ENCODE measurements around the gene CCNE1. TPM values are rescaled to one million over a fixed set of nuclear protein-coding genes. Genes with fewer than 3 reads are reported as not detected.
A peak's percentile ranks its signal among the peaks of the same experiment; 100 is the strongest.

CCNE1 gene
- 6.8 and 10.4 TPM in 2 replicates for total RNA-seq

DNA sequence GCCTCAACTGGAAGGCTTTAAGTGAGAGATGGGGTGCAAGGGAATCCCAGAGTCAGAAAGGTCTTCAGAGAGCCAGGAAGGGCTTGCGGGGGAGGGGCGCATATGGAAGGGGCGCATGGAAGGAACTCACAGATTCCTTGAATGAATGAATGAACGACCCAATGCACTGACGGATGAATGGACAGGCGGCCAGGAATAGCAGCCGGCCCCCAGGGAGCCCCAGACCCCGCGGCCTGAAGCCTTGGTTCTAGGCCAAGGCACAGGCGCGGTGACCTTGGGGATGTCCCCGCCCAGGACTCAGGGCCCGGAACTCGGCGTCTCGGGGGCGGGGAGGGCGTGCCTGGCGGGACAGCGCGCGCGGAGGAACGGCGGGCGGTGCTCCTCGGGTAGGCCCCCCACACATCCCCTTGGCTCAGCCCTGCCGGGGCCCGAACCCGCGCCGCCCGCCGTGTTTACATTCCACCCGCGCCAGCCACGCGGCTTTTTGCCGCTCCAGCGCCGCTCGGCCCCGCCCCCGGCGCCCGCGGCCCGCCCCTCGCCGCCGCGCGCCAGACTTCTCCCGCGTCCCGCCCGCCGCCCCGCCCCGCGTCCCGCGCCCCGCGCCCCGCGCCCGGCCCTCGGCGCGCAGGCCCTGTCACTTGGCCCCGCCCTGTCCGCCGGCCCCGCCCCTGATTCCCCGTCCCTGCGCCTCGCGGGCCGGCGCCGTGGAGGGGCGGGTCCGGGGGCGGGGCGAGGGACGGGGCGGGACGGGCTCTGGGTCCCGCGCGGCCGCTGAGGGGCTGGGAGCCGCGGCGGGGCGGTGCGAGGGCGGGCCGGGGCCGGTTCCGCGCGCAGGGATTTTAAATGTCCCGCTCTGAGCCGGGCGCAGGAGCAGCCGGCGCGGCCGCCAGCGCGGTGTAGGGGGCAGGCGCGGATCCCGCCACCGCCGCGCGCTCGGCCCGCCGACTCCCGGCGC, at the start of gene CCNE1:
Gene CCNE1 (plus strand): TSS at position 867 of the 955 bp plus-strand sequence. CDS start 565 bp downstream, outside the sequence.
- peak; percentile 87 for DNase-seq (ENCODE audit: low read depth)
- peak within 1 kb of the TSS; percentile 60 for H3K4me3 ChIP-seq (ENCODE audit: low read depth, low read length)
- TF ChIP-seq, protein P1, sequence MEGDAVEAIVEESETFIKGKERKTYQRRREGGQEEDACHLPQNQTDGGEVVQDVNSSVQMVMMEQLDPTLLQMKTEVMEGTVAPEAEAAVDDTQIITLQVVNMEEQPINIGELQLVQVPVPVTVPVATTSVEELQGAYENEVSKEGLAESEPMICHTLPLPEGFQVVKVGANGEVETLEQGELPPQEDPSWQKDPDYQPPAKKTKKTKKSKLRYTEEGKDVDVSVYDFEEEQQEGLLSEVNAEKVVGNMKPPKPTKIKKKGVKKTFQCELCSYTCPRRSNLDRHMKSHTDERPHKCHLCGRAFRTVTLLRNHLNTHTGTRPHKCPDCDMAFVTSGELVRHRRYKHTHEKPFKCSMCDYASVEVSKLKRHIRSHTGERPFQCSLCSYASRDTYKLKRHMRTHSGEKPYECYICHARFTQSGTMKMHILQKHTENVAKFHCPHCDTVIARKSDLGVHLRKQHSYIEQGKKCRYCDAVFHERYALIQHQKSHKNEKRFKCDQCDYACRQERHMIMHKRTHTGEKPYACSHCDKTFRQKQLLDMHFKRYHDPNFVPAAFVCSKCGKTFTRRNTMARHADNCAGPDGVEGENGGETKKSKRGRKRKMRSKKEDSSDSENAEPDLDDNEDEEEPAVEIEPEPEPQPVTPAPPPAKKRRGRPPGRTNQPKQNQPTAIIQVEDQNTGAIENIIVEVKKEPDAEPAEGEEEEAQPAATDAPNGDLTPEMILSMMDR (IDR thresholded peaks at IDR 0.05; ENCODE audit: insufficient read depth, low read depth, low read length): no peak

DNA sequence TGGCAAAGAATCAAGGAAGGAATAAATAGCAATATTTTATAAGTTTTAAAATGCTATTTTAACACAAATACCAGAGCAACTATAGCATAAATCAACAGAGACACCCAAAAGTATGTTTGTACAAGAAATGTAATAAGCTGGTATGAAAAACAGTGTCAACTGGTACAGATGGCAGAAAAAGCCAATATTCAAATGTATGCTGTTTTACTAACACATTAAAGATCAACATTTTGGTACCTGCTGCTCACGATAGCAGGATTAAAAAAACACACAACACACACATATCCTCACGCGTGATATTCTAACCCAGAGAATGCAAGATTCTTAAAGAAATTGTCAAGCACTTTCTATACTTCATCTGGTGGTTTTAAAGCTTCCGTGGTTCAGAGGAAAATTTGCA, 48.6 kb upstream of the CCNE1 start:
- no peak overlapping the region for H3K4me3 ChIP-seq (ENCODE audit: low read depth, low read length)
- TF ChIP-seq, protein P1 (IDR thresholded peaks at IDR 0.05; ENCODE audit: insufficient read depth, low read depth, low read length): no peak
- no peak for DNase-seq (ENCODE audit: low read depth)

DNA sequence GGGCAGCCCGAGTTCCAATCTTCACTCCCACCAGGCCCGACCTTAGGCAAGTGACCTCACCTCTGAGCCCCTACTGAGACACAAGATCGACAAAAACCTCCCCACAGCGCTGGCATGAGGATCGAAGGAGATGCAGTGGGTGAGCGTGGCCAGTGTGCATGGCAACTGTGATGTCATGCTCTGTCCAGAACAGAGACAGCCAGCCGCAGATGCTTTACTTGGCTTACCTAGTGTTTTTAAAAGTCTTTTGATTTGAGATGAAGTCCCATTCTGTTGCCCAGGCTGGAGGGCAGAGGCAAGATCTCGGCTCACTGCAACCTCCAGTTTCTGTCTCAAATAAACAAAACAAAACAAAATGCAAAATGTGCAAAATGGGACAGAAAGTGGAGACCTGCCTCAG, 47.4 kb upstream of the CCNE1 start:
- DNase-seq (ENCODE audit: low read depth): no peak
- no peak overlapping the region for H3K4me3 ChIP-seq (ENCODE audit: low read depth, low read length)
- TF ChIP-seq, protein P1 (IDR thresholded peaks at IDR 0.05; ENCODE audit: insufficient read depth, low read depth, low read length): no peak

DNA sequence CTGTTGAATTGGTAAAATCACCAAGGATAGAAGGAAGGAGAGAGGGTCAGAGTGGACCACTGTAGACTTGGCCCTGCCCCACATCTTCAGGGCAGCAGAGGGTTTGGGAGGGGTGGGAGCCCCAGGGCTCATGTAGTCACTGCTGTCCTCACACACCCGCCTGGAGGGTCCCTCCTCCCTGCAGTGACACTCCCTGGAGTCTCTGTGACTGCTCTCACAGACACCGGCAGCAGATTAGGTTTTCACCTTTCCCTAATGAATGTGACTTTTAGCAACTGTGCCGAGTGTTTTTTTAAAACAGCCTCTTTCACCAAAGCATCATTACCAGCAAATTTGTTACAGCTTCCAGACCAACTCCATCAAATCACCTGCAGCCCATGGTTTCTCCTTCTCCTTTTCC, 45.7 kb upstream of the CCNE1 start:
- TF ChIP-seq, protein P1 (IDR thresholded peaks at IDR 0.05; ENCODE audit: insufficient read depth, low read depth, low read length): no peak
- DNase-seq (ENCODE audit: low read depth): no peak
- no peak overlapping the region for H3K4me3 ChIP-seq (ENCODE audit: low read depth, low read length)

DNA sequence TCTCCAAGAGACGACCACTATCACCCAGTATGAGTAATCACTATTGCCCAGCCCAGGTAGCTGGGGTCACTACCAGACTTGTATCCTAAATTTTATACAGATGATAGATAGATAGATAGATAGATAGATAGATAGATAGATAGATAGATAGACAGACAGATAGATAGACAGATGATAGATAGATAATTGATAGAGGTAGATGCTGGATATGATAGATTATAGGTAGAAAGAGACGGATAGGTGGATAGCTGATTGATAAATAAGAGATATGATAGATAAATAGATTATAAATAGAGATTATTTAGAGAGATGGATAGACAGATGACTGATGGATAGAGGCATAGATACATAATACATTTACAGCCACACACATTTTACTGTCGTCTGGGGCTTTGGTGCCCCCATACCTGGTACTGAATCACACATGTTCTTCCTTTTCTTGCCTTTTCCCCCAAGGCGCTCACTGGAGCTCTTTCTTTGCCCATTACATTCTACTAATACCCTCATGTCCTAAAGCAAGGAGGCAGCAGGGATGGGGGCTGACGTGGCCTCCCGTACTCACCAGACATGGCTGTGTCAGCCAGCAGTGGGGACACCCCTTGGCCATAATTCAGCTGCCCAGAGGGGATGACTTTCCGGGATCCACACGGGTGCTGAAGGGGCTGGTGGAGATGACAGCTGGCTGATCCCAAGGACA, 44.6 kb upstream of the CCNE1 start:
- DNase-seq (ENCODE audit: low read depth): no peak
- H3K4me3 ChIP-seq (ENCODE audit: low read depth, low read length): no peak overlapping the region
- TF ChIP-seq, protein P1 (IDR thresholded peaks at IDR 0.05; ENCODE audit: insufficient read depth, low read depth, low read length): no peak

DNA sequence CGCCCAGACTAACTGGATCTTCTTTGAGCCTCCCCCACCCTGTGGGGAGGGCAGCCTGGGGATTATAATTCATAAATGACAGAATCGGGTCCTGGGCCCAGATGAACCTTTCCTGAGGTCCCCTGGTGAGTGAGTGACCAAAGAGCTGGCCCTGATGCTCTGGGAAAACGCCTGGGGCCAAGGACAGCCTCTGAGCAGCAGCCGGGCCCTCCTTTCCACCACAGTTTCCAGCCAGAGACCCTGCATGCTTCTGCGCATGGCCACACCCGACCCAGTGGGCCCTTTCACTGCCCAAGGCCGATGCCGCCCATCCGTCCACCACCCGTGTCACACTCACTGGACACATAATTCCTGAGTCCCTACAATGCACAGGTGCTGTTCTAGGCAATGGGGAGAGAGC, 43.6 kb upstream of the CCNE1 start:
- H3K4me3 ChIP-seq (ENCODE audit: low read depth, low read length): no peak overlapping the region
- no peak for DNase-seq (ENCODE audit: low read depth)
- TF ChIP-seq, protein P1 (IDR thresholded peaks at IDR 0.05; ENCODE audit: insufficient read depth, low read depth, low read length): no peak
